IPS DF 6.9 (cell line): ENCODE results near the gene MET.

Source experiments
- DNase-seq: peaks from one replicate; pipeline ENCODE4 v3.0.0-alpha.2; 2013; ENCODE audit warnings: low read depth, low spot score
- H3K27ac ChIP-seq: one replicate; pipeline ENCODE4 v1.5.1; 2013; ENCODE audit warnings: low read length, control low read depth
- H3K27me3 ChIP-seq: 2 replicates; pipeline ENCODE4 v1.6.1; 2013; ENCODE audit warnings: mild to moderate bottlenecking, low read length; ENCODE audit not compliant: control insufficient read depth, insufficient read depth
- H3K36me3 ChIP-seq: 2 replicates; pipeline ENCODE4 v1.6.1; 2013; ENCODE audit warnings: low read length; ENCODE audit not compliant: control insufficient read depth, insufficient read depth
- H3K4me1 ChIP-seq: 2 replicates; pipeline ENCODE4 v1.6.1; 2013; ENCODE audit warnings: low read length; ENCODE audit not compliant: control insufficient read depth, insufficient read depth
- H3K4me3 ChIP-seq: 2 replicates; pipeline ENCODE4 v1.5.1; 2013; ENCODE audit warnings: mild to moderate bottlenecking, low read length
- H3K9me3 ChIP-seq: 2 replicates; pipeline ENCODE4 v1.6.1; 2013; ENCODE audit warnings: low read length, inconsistent platforms; ENCODE audit not compliant: control insufficient read depth, insufficient read depth
- WGBS: extraction: QIAGEN DNeasy Blood & Tissue Kit; methylation state at CpG from one replicate; pipeline ENCODE4 v1.1.7; 2013; ENCODE audit warnings: mixed read lengths, missing lambda C conversion rate; ENCODE audit not compliant: insufficient read length, insufficient coverage; 5-methylcytosine and 5-hydroxymethylcytosine counted together

The MET gene

DNA sequence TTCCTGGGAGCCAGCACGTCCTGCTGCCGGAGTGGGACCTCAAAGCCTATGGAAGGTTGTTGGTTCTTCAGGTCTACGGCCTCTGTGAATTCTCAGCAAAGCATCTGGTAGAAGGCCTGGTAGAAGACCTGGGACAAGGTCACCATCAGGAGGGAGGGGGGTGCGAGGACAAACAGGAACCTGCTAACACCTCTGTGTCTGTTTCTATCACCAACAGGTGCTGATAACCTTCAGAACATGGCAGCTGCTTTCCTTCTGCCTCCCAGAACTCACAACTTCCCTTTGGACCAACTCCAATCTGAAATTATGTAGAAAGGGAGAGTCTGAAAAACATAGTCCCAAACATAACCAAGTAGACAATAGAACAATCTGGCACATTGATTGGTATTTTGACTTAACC is 8.3 kb upstream of the MET start:
- Histone ChIP-seq H3K36me3 (no peaks in the 10 kb centered on the region), H3K9me3 (no peaks in the 10 kb centered on the region), H3K4me3 (no peak overlapping the region), H3K27ac (no peak overlapping the region), H3K27me3 (no peaks in the 10 kb centered on the region), H3K4me1 (no peaks in the 10 kb centered on the region)
- DNase-seq = no peak
- WGBS = no CpG with 5 or more reads among the region's 4 CpGs

DNA sequence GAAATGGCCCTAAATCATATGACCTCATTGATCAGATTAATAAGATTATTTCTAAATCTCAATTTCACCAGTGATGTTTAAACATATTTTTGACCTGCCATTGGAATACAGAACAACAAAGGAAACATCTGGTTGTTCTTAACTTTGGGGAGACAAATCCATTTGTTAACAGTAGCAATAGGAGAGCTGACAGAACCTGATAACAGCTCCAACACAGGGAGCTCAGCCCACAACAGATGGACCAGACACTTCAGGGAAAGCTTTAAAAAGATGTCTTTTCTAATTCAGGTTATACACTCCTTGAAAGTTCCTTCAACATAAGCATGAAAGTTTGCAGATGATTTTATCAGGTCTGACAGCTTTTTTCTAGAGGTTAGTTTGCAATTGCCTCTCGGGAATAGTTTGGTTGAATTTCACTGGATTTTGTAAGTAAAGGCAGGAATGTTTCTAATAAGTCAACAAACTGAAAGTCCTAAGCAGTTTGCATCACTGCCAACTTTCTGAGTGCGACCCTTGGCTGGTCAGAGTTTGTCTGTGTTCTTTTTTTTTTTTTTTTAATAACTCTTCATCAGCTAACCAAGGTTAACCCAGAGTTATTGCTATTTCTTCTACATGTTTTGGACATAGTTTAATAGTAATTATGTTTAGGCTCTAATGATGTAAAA is 6.5 kb upstream of the MET start:
- WGBS = no CpG with 5 or more reads among the region's 2 CpGs
- Histone ChIP-seq H3K36me3 (no peaks in the 10 kb centered on the region), H3K4me3 (no peak overlapping the region), H3K27ac (no peak overlapping the region), H3K27me3 (no peaks in the 10 kb centered on the region), H3K9me3 (no peaks in the 10 kb centered on the region), H3K4me1 (no peaks in the 10 kb centered on the region)
- DNase-seq = no peak

DNA sequence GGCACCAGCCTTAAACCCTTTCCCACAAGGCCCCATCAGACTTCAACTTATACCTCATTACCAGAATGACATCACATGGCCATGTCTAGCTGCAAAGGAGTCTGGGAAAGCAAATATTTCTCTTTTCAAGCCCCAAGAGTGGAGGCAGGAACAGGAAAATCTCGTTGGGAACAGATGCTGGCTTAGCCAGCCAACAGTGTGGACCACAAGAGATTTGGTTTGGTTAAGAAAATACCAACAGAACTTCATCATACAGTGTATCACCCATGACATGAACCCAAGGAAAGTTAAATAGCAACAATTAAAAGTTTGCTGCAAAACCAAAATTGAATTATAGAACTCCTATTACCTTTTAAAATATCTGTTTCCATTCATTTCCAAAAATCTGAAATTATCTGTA is 2.2 kb upstream of the MET start:
- no peaks in the 10 kb centered on the region for H3K36me3 ChIP-seq
- no peak for DNase-seq
- no CpG with 5 or more reads among the region's 1 CpG for WGBS
- H3K9me3 ChIP-seq = no peaks in the 10 kb centered on the region
- peaks cover 5% of the 10 kb centered on the region; the same call in 1 of the 2 replicates for H3K27me3 ChIP-seq
- no peaks in the 10 kb centered on the region; the same call in 1 of the 2 replicates for H3K4me1 ChIP-seq
- no peak overlapping the region for H3K27ac ChIP-seq
- H3K4me3 ChIP-seq = no peak overlapping the region

DNA sequence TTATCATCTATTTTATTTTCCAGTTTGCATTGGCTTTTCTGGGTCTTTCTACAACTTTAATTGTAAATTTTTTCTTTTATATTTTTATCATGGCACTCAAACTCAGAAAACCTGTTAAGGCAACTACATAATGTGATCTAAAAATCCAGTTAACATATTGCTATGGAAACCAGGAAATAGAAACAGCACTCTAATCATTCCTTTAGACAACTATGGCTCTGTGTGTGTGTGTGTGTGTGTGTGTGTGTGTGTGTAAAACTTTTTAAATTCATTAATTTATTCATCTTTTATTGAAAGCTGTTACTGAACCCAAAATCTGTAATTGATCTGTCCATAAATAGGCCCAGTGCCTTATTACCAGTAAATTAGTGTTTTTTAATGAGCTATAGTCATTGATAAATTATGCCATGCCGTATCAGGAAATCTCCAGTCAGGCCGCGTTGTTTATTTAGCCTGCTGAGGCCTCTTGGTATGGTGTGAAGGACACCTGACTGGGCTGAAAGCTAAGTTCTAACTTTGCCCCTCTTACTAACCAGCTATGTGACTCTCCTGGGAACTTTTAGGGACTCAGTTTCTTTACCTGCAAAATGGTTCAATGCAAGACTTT is 1.5 kb upstream of the MET start:
- no peak overlapping the region for H3K27ac ChIP-seq
- no peaks in the 10 kb centered on the region for H3K9me3 ChIP-seq
- no peak overlapping the region for H3K4me3 ChIP-seq
- no peaks in the 10 kb centered on the region for H3K36me3 ChIP-seq
- peaks cover 5% of the 10 kb centered on the region; the same call in 1 of the 2 replicates for H3K27me3 ChIP-seq
- H3K4me1 ChIP-seq = no peaks in the 10 kb centered on the region; the same call in 1 of the 2 replicates
- DNase-seq = no peak
- no CpG with 5 or more reads among the region's 3 CpGs for WGBS

DNA sequence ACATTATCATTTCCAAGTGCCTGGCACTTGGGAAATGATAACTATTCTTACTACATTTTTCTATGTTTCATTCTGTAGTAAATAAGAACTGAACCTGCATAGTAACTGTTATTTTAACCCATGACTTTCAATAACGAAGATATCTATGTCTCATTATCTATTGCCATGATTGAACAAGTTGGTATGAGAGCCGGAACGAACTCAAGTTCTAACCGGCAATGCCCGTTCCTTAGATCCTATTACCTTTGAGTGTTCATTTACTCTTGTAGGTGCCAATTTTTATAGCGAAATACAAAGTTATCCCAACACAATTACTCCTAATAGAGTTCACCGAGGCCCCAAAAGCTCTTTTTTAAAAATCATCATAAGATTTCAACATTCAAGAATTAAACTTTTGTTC is 885 bp upstream of the MET start:
- H3K27ac ChIP-seq = no peak overlapping the region
- no CpG with 5 or more reads among the region's 7 CpGs for WGBS

DNA sequence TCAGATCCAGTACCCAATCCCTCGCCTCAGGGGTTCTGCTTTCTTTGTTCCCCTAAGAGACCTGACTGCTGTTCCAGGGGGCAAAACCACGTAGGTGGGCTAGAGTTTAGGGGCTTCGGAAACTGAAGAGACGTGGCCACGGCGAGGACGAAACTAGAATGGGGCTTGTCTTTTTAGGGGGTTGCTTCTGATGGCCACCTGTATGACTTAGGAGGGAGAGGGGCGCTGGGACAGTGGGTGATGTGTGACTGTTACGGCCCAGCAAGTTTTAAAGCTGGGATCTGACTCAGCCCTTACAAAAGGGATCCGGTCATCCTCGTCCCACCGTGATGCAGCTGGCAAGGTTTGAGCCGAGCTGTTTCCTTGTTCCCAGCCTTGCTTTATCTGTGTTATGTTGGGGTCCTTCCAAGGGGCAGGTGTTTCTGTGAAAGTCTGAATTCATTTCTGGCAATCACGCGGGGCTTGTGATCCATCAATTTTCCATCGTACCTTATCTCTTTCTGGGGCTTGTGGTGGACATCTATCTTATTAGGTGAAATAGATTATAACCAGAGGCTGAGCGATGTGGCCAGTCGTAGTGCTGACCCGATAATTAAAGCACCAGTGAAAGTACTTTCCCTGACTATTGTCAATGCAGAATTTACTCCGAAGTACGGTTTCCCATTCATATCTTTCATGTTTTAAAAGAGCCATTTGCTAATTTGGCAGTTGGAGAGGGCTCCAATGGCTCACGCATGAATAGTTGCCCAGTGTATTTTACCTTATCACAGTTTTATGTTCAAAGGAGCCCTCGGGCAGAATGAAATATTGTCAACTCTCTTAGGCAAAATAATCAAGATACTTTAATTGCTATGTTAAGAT is 830 bp downstream of the MET start:
- DNase-seq = no peak
- H3K27ac ChIP-seq = no peak overlapping the region
- no peaks in the 10 kb centered on the region for H3K9me3 ChIP-seq

More for the DNA sequence above, 885 bp upstream of the MET start:
- no peaks in the 10 kb centered on the region for H3K36me3 ChIP-seq
- H3K4me3 ChIP-seq = no peak overlapping the region
- H3K27me3 ChIP-seq = peaks cover 5% of the 10 kb centered on the region; the same call in 1 of the 2 replicates
- H3K4me1 ChIP-seq = no peaks in the 10 kb centered on the region; the same call in 1 of the 2 replicates
- no peak for DNase-seq
- H3K9me3 ChIP-seq = no peaks in the 10 kb centered on the region

DNA sequence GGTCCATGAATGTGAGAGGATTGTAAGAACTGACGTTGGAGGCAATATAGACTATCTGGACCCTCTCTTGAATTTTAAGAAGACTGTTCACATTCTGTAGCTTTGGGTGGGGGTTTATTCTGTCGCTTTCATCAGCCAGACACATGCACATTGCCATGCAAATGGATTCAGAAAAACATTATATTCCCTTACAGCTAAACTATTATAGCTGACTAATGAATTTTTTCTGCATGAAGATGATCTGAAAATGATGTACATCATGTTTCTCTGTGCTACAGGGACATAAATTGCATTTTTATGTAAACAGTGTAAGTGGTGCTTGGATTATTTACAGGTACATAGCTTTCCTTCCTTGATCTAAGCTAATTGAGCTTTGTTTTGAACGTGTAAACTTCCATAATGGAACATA is 1.5 kb downstream of the MET start:
- Histone ChIP-seq H3K27ac (no peak overlapping the region), H3K4me3 (no peak overlapping the region), H3K27me3 (peaks cover 5% of the 10 kb centered on the region; the same call in 1 of the 2 replicates), H3K9me3 (no peaks in the 10 kb centered on the region), H3K4me1 (no peaks in the 10 kb centered on the region; the same call in 1 of the 2 replicates), H3K36me3 (no peaks in the 10 kb centered on the region)
- no peak for DNase-seq
- no CpG with 5 or more reads among the region's 3 CpGs for WGBS

More for the DNA sequence above, 830 bp downstream of the MET start:
- Histone ChIP-seq H3K4me3 (peak overlapping the region; percentile 42; the same call in 1 of the 2 replicates), H3K4me1 (no peaks in the 10 kb centered on the region; the same call in 1 of the 2 replicates), H3K27me3 (peaks cover 5% of the 10 kb centered on the region; the same call in 1 of the 2 replicates), H3K36me3 (no peaks in the 10 kb centered on the region)
- no CpG with 5 or more reads among the region's 23 CpGs for WGBS

DNA sequence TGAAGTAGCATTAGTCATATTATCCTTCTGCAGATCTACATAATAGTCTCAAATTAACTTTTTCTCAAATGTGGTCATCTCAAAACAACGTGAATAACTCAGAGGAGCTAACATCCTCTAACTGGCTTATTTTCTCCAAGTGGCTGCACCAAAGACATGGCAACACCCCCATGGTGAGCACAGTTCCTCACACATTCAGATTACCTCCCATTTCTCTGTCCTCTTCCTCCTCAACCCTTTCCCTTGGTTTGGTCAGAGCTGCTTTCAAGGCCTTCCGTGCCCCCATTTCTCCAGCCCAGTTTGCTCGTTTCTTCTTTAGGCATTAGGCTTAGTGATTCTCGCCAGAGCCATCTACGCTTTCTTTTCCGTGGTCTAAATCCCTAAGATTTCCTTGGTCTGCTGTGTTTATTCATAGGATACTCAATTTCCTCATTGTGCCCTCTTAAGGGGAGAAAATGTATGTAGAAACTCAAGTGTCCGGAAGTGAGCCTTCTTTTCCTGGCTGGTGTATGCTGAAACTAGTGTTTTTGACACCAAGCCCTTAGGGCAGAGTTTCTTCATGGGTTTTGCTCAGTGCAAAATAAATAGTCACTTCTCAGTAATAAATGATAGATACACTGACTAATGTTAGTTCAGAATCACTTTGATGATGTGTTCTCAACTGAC is 2.6 kb downstream of the MET start:
- no peak for DNase-seq
- peaks cover 5% of the 10 kb centered on the region; the same call in 1 of the 2 replicates for H3K27me3 ChIP-seq
- H3K27ac ChIP-seq = no peak overlapping the region
- no peaks in the 10 kb centered on the region; the same call in 1 of the 2 replicates for H3K4me1 ChIP-seq
- H3K4me3 ChIP-seq = no peak overlapping the region
- no peaks in the 10 kb centered on the region for H3K9me3 ChIP-seq
- H3K36me3 ChIP-seq = no peaks in the 10 kb centered on the region
- WGBS = no CpG with 5 or more reads among the region's 7 CpGs

DNA sequence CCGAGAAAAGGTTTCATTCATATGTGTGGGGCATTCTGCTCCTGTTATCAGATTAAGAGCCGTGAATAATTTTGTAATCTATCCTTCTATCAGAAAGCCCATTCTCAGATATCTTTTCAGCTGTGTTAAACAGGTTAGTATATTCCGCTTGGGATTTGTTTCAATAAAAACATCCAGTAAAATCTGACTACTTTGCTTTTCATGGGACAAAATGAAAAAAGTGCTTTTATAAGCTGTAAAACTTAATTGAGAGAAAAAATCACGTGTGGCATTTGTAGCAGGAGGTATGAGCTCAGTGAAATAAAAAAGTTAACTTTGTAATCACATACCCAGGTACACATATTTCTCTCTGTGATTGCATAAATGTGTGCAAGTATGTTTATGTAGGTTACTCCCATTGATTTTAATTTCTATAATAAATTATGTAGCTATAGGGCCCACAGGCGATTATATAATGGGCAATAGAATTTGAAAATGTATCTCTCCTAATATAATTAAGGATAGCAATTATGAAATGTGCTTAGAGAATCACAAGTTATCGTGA is 3.9 kb downstream of the MET start:
- no peaks in the 10 kb centered on the region for H3K9me3 ChIP-seq
- H3K36me3 ChIP-seq = no peaks in the 10 kb centered on the region
- WGBS = no CpG with 5 or more reads among the region's 6 CpGs
- no peak overlapping the region for H3K27ac ChIP-seq
- DNase-seq = no peak
- H3K4me1 ChIP-seq = no peaks in the 10 kb centered on the region; the same call in 1 of the 2 replicates
- peaks cover 5% of the 10 kb centered on the region; the same call in 1 of the 2 replicates for H3K27me3 ChIP-seq
- no peak overlapping the region for H3K4me3 ChIP-seq
